ENCODE results near the gene TAP1. TPM values are rescaled to one million over a fixed set of nuclear protein-coding genes. Genes with fewer than 3 reads are reported as not detected.

Gene TAP1
- total and polyA plus RNA-seq, 10 of the 15 experiments (the other 5 are each of a cell fraction or from before 2014, with no cell fraction given): 33.4 to 249 (median 169) TPM

DNA sequence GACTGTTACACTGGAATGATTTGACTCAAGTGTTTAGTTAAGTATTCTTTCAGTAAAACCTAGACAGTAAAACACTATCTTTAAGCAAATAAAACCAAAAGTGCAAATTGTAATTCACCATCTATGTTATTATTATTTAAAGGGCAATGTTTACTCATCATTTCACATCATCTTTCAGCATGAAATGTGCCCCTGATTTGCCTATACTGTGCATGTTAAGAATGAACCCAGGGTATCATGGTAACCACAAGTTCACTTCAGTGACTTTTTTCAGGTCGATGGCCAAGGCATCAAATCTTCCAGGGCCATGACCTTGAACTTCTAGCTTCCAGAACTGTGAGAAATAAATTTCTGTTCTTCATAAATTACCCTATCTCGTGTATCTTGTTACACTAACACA is 34.6 kb downstream of the TAP1 start:
- ChIA-PET CTCF (interaction anchor here (0.8 to 3.7 kb wide), 4 partner anchors 9 to 50 kb away, joined by 3 to 22 read pairs (median 5); partner anchors contain the start of genes TAP1 and TAP2), SMC1A (ENCODE audit: uncharacterized antibody, unreplicated experiment) (interaction anchor here (0.9 to 3.1 kb wide), 2 partner anchors 20 to 49 kb away, joined by 5 to 12 read pairs; partner anchors contain the start of gene TAP2), POLR2A (interaction anchor here (0.5 to 1.1 kb wide), 2 partner anchors 34 to 412 kb away, joined by 3 read pairs; partner anchors contain the start of gene TAP1), RAD21 (ENCODE audit: unreplicated experiment) (interaction anchor here (1.2 kb wide), 1 partner anchor 20 kb away, joined by 3 read pairs; the partner anchor contains the start of gene TAP2)
- no peaks in the 10 kb centered on the region for H3K9me3 ChIP-seq (replicated peaks; ENCODE audit: control insufficient read depth, insufficient read depth, low read length)
- peaks cover 22% of the 10 kb centered on the region for H3K79me2 ChIP-seq (ENCODE audit: control insufficient read depth, insufficient read depth, low read length)
- H3K4me3 ChIP-seq: no peak overlapping the region
- no peaks in the 10 kb centered on the region for H4K20me1 ChIP-seq (ENCODE audit: control insufficient read depth, insufficient read depth)
- no peak overlapping the region for H2AFZ ChIP-seq (ENCODE audit: control insufficient read depth, low read depth, low read length)
- BruUV-seq (replicated peaks): no TSS peak
- FAIRE-seq: no peak
- H3K27ac ChIP-seq (ENCODE audit: control insufficient read depth, insufficient read depth): no peak overlapping the region
- no peaks in the 10 kb centered on the region for H3K27me3 ChIP-seq (replicated peaks in 1 of 2; ENCODE audit: control insufficient read depth in 2 of 2, insufficient read depth in 2 of 2, low read length in 1 of 2)
- 0% methylated on average over 2 of the region's 2 CpGs for WGBS (ENCODE audit: insufficient coverage, insufficient replicate concordance, low lambda C conversion rate, missing lambda C conversion rate)
- no peak overlapping the region for H3K9ac ChIP-seq (ENCODE audit: control insufficient read depth, insufficient read depth, low read length)
- no peak overlapping the region for H3K4me2 ChIP-seq (ENCODE audit: control insufficient read depth, insufficient read depth)
- peaks cover 0 to 5% of the 10 kb centered on the region in 2 experiments; a peak in 1 of 4 replicates for H3K36me3 ChIP-seq (ENCODE audit: control insufficient read depth in 2 of 2, insufficient read depth in 2 of 2, low read length in 1 of 2)
- intact Hi-C loops (cut with micrococcal nuclease; ENCODE audit: unreplicated experiment): no loop called here
- ATAC-seq: no peak
- TF ChIP-seq RUNX3 (IDR thresholded peaks at IDR 0.05; ENCODE audit: low read length) (0 out of 2 replicates have a peak, but pooled peaks have one; percentile 7), ZNF207 (IDR thresholded peaks at IDR 0.05; ENCODE audit: borderline replicate concordance) (no peak), MXI1 (IDR thresholded peaks at IDR 0.05; ENCODE audit: low read depth, low read length) (no peak)
- in situ Hi-C loops (cut with MboI): no loop called here
- H3K4me1 ChIP-seq (ENCODE audit: control insufficient read depth, insufficient read depth, low read length): peaks cover 31% of the 10 kb centered on the region
- DNase-seq (ENCODE audit: low read depth, low spot score): no peak

DNA sequence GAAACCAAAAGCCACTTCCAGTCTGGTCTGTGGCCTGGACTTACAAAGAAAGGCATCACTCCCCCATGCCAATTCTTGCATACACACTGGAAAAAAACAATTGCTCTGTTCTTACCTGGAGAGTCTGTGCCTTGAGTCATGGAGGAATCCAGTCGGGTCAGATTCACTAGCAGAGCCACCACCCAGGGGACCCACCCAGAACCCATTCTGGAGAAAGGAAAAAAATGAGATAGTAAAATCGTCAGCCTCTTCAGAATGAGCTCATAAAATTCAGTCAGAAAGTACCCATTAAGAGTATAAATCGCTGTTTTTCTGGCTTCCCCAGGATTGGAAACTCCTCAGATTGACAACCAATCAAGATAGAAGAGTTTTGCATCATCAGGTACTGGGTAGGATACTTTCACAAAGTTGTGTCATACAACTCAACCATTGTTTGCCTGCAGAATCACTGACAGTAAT is 36.7 kb downstream of the TAP1 start, which contains the start of gene HLA-DOB:
HLA-DOB (minus strand) TSS at position 257 of the 459 bp plus-strand sequence; CDS start at position 206, 51 bp downstream.
- intact Hi-C loops (cut with micrococcal nuclease; ENCODE audit: unreplicated experiment): no loop called here
- RAD21 ChIA-PET (ENCODE audit: unreplicated experiment): interaction anchor here (0.7 to 1.0 kb wide), 6 partner anchors 19 to 182 kb away, joined by 3 to 8 read pairs (median 3); partner anchors contain the start of genes PSMB9 and TAP1
- CTCF ChIA-PET: interaction anchor here (1.0 kb wide), 3 partner anchors 18 to 51 kb away, joined by 3 to 4 read pairs (median 3); partner anchors contain the start of gene TAP2
- Histone ChIP-seq H3K27ac (ENCODE audit: control insufficient read depth, insufficient read depth) (peak within 1 kb of the TSS; percentile 98), H3K4me2 (ENCODE audit: control insufficient read depth, insufficient read depth) (peak within 1 kb of the TSS; percentile 98), H2AFZ (ENCODE audit: control insufficient read depth, low read depth, low read length) (peak within 1 kb of the TSS; percentile 87), H3K79me2 (ENCODE audit: control insufficient read depth, insufficient read depth, low read length) (peaks cover 22% of the 10 kb centered on the region), H3K9ac (ENCODE audit: control insufficient read depth, insufficient read depth, low read length) (peak within 1 kb of the TSS; percentile 89), H3K4me1 (ENCODE audit: control insufficient read depth, insufficient read depth, low read length) (peaks cover 31% of the 10 kb centered on the region), H3K36me3 (ENCODE audit: control insufficient read depth in 2 of 2, insufficient read depth in 2 of 2, low read length in 1 of 2) (peaks cover 1 to 9% of the 10 kb centered on the region in 2 experiments; a peak in 3 of 4 replicates), H3K27me3 (replicated peaks in 1 of 2; ENCODE audit: control insufficient read depth in 2 of 2, insufficient read depth in 2 of 2, low read length in 1 of 2) (no peaks in the 10 kb centered on the region), H3K9me3 (replicated peaks; ENCODE audit: control insufficient read depth, insufficient read depth, low read length) (no peaks in the 10 kb centered on the region), H3K4me3 (peak within 1 kb of the TSS; percentile 73), H4K20me1 (ENCODE audit: control insufficient read depth, insufficient read depth) (no peaks in the 10 kb centered on the region)
- in situ Hi-C loops (cut with MboI): no loop called here
- DNase-seq (ENCODE audit: low read depth, low spot score): no peak
- WGBS (ENCODE audit: insufficient coverage, insufficient replicate concordance, low lambda C conversion rate, missing lambda C conversion rate): 3% methylated on average over 3 of the region's 3 CpGs
- BruUV-seq (replicated peaks): no TSS peak
- FAIRE-seq: peak; percentile 7
- POLR2A ChIA-PET: interaction anchor here (0.6 kb wide), 1 partner anchor 196 kb away, joined by 4 read pairs; no protein-coding TSS in a partner anchor
- peak; percentile 83 for ATAC-seq
- SMC1A ChIA-PET (ENCODE audit: uncharacterized antibody, unreplicated experiment): interaction anchor here (0.6 to 0.8 kb wide), 3 partner anchors 21 to 51 kb away, joined by 3 to 4 read pairs (median 3); no protein-coding TSS in a partner anchor
- TF ChIP-seq GATAD2B (conservative IDR thresholded peaks at IDR 0.05; ENCODE audit: low read depth) (no peak), RFX5 (IDR thresholded peaks at IDR 0.05; ENCODE audit: low read depth, low read length) (peak; percentile 98), IKZF2 (IDR thresholded peaks at IDR 0.05) (no peak), CREM (IDR thresholded peaks at IDR 0.05; ENCODE audit: low read depth) (peak; percentile 91), CHD1 (IDR thresholded peaks at IDR 0.05; ENCODE audit: low read depth, low read length) (0 out of 2 replicates have a peak, but pooled peaks have one; percentile 77), RAD21 (IDR thresholded peaks at IDR 0.05; ENCODE audit: insufficient read depth, low read depth, low read length) (no peak), CBFB (IDR thresholded peaks at IDR 0.05; ENCODE audit: low read depth) (no peak), ATF7 (IDR thresholded peaks at IDR 0.05; ENCODE audit: low read depth) (peak; percentile 47; the same call in 1 of the 2 replicates)
- TF ChIP-seq, protein P1, sequence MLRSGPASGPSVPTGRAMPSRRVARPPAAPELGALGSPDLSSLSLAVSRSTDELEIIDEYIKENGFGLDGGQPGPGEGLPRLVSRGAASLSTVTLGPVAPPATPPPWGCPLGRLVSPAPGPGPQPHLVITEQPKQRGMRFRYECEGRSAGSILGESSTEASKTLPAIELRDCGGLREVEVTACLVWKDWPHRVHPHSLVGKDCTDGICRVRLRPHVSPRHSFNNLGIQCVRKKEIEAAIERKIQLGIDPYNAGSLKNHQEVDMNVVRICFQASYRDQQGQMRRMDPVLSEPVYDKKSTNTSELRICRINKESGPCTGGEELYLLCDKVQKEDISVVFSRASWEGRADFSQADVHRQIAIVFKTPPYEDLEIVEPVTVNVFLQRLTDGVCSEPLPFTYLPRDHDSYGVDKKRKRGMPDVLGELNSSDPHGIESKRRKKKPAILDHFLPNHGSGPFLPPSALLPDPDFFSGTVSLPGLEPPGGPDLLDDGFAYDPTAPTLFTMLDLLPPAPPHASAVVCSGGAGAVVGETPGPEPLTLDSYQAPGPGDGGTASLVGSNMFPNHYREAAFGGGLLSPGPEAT (IDR thresholded peaks at IDR 0.05; ENCODE audit: low read depth): no peak
